HG02938 (cell line): ENCODE measurements around the gene BPI.
"Not testable (repeated sequence)": the region's sequence is repeated elsewhere in the genome, so short reads cannot be mapped to it uniquely, and the experiment has no call there.

Source experiments
- ATAC-seq: cut with Tn5 transposase; IDR thresholded peaks from one replicate; pipeline ENCODE4 v1.9.1; 2021; ENCODE audit warnings: mild to moderate bottlenecking, moderate library complexity; ENCODE audit not compliant: unreplicated experiment

The BPI gene

GRCh38 chr20:38331814-38332213, 27.9 kb downstream of the BPI start:
- no peak for ATAC-seq

DNA sequence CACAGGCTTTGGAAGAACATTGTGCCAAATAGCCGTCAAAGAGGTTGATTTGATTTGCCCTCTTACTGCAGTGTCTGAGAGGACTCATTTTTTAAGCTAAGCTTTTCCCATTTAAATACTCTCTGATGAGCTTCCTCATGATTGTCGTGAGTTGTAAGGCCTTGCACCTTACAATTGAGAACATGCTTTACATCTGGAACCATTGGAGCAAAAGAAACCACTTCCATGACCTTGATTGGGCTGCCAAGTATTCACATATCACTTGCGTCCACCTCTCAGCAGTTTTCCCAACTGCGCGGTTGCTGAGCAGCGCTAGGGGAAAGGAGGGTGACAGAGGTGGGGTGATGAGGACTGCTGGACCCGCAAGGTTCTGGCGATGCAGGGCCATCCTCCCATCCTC, 30.1 kb downstream of the BPI start:
- no peak for ATAC-seq

DNA sequence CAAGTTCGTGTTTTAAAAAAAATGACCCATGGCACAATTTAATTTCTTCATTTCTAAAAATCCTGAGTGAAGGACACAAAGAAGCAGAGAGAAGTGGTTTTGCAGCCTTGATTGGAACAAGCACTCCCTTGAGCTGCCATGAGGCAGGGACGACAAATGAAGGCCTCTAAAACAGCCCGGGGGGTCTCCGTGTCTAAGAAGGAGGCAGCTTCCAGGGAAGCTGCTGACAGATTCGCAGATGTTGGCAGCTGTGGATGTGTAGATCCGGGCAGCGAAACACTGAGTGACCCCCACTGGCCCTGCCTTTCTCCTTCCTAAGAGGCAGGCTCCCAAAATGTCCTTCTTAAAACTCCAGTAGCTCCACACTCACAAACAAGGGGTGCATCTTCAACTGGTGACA, 32.8 kb downstream of the BPI start:
- ATAC-seq, result no peak

- no peak for ATAC-seq
Measured at GRCh38 chr20:38337561-38338140, 33.7 kb downstream of the BPI start.

DNA sequence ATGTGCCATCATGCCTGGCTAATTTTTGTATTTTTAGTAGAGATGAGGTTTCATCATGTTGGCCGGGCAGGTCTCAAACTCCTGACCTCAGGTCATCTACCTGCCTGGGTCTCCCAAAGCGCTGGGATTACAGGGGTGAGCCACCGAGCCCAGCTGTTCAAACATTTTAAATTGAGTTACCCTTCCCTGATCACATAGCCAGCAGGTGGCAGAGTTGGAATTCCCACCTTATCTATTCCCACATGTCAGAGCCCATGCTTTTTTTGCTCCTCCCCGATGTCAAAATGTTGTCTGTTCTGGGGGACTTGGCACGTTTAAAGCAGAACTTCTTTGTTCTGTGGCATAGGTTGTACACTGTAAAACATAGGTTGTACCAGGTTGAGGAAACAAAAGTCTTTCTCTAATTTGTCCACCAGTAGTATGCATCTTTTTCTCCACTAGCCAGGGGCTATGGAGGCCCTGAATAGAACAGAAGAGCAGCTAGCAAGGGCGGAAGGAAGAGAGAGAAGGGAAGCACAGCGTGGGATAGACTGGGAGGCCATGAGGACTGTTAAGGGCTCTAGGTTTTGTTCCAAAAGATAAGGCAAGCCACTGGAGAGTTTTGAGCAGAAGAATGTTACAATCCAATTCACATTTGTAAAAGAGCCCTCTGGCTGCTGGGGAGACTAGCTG, 35.0 kb downstream of the BPI start:
- ATAC-seq, result no peak

- not testable (repeated sequence) for ATAC-seq
Measured at GRCh38 chr20:38339521-38339896, 35.6 kb downstream of the BPI start.

- no peak for ATAC-seq
Measured at GRCh38 chr20:38339997-38340396, 36.0 kb downstream of the BPI start.

GRCh38 chr20:38340693-38341092, 36.7 kb downstream of the BPI start:
- no peak for ATAC-seq

DNA sequence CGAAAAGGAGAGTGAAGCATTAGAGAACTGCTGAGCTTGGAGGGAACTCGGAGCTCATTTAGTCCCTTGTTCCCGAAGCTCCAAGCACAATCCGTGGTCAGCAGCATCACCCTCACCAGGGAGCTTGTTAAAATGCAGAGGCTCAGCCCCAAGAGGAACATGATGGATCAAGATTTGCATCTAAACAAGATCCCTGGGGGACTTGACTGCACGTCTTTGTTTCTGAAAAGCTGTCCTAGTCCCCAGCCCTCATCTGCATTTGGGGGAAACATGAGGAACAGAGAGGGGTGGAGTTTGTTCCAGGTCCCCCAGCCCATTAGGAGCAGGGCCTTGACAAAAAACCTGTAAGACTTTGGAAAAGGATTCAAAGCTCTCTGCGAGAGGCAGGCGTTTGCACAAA, 38.3 kb downstream of the BPI start:
- ATAC-seq, result no peak

DNA sequence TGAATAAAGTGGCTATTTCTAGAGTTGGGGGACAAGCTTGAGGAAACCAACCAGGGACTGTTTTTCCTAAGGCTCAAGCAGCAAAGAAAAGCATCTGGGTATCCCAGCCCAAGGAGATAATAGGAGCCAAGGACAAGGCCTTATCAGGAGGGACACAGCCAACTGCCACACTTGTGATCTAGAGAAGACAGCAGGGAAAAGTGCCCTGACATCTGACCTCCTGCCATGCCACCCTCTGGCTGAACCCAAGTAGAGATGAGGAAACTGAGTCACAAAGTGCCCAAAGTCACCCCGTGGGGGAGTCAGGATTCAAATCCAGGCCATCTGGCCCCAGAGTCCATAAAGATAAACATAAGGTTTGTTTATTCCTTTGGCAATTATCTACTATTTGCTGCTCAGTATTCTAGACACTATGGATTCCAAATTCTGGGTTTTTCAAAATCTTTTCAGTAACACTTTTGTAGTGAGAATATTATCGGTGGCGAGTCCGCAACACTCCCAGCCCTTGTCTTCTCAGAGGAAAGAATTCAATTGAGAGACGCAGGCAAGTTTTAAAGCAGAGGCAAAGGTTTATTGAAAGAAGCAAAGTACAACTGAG, 38.9 kb downstream of the BPI start:
- no peak for ATAC-seq

DNA sequence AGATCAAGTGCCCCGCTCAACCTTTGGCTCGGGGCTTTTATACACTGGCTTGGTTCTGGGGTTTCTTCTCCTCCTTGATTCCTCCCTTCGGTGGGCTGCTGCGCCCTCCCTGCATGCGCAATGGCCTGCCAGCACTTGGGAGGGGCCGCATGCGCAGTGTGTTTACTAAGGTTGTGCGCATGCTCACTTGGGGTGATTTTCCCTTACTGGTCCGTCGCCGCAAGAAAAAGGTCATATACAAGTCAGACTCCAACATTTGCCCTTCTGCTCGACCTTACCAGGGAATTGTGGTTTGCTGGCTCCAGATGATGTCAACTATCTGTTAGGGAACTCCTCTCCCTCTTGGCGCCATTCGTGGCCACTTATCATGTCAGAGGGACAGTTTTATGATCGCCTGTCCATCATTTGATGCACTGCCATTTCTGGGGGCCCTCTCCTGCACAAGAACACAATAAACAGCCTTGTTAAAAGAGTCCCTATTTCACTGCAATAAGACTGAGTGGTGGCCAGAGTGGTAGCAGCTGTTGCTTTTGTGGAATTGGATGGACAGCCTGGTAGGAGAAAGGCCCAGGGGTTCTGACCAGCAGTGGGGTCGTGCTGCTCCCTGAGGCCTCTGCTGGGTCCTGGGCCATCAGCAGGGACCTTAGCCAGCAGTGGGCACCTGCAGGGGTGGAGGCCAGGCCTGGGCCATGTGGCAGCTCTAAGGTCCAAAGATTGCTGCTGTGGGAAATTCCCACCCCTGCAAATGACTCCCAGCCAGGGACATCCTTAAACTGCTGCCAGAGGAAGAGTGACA, 39.6 kb downstream of the BPI start:
- no peak for ATAC-seq

DNA sequence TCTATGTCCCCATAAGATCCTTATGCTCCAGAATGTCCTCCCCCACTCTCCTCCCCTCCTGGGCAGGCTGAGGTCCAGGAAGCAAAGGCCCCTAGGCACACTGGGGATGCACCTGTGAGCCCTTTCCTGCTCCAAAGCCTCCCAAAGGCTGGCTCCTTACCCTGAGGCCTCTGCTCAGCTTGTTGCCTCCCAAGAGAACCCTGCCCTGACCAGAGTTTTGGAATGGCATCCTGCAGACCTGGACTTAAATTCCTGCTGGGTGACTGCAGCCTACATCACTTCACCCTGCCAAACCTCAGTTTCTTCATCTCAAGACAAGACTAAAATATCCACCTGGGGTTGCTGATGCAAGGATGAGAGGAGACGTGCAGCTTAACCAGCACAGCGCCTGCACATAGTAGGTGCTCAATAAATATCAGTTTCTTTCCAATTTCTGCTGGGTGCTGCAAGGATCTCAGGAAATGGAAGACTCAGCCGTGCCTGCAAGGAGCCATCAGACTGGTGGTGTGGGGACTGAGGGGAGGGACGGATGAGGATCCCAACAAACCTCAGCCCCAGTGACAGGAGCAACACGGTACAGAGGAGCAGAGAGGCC, 40.2 kb downstream of the BPI start:
- no peak for ATAC-seq

DNA sequence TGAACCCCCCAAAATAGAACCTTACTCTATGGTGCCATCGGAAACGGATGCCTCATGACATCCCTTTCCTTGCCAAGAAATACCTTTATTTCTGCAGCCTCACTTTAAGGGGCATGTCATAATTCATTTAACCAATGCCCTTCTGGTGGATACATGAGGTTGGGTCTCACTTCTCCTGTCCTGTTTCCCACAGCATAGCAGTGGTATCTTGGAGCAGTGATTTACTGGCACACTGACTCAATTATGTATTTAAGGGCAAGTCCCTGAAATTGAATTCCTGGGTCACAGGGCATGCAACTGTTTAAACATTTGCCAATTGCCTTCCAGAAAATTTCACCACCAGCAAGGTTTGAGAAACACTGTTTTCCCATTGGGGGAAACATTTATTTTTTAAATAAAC, 41.7 kb downstream of the BPI start:
- ATAC-seq, result no peak

GRCh38 chr20:38346247-38346651, 42.3 kb downstream of the BPI start, which contains the start of gene LBP:
TSS of gene LBP (plus strand) at chr20:38346482. CDS start at chr20:38346517, 35 bp downstream.
- ATAC-seq, result no peak

DNA sequence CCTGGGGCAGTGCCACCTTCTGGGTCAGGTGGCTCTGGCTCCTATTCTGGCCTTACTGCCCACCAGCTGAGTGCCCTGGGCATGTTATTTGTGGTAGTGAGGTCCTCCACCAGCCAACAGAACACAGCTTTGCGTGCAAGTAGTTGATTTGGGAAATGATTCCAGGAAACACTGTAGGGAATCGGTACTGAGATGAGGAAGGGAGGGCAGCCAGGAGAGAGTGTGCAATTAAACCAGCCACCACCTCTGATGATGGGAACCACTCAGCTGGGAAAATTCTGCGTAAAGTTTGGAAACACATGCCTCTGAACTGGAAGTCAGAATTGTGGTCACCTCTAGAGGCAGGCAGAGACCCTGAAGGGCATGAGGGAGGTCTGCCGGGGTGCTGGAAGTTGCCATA, 42.8 kb downstream of the BPI start:
- ATAC-seq, result no peak

DNA sequence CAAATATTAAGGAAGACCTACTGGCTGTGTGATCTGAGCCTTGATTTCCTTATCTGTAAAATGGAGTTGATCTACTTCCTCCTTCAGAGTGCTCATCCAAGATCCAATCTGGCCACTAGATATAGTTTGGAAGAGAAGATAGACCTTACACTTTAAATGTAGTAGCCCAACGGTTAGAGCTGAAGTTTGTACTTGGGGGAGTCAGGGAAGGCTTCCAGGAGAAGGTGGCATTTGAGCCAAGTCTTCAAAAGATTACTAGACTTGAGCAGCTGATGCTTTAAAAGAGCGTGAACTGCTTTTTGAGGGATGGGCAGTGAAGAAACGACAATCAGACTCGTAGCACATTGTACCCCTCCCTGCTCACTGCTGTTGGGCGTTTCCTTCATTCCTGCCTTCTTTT, 45.9 kb downstream of the BPI start:
- ATAC-seq, result no peak

GRCh38 chr20:38350879-38351775, 47.2 kb downstream of the BPI start:
- ATAC-seq, result no peak

DNA sequence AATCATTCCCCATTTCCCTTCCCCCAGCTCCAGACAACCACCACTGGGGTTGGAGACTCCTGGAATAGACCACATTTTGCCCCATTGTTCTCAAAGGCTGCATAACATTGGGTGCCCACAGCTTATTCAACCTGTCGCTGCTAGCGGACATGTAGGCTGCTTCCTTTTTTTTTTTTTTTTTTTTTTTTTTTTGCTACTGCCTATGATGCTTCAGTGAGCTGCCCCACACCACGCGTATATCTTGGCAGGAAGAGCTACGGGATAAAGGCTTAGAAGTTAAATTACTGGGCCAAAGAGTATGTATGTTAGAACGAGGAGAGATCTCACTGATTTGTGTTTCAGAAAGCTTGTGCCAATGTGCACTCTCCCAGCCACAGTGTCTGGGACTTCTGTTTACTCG, 49.4 kb downstream of the BPI start:
- ATAC-seq, result no peak

- ATAC-seq, result no peak
Measured at GRCh38 chr20:38354227-38354626, 50.3 kb downstream of the BPI start.
